Measurements from ENCODE around the gene ARAP2.

- TF ChIP-seq RAD21 (IDR thresholded peaks at IDR 0.05; ENCODE audit: low read depth) (no peak), CEBPB (IDR thresholded peaks at IDR 0.05) (no peak), CREB1 (IDR thresholded peaks at IDR 0.05; ENCODE audit: low read depth) (no peak)
Measured at GRCh38 chr4:36029951-36030350, 214.4 kb downstream of the ARAP2 start.
